Subcutaneous abdominal adipose tissue (tissue), 5 donors: ENCODE results near the gene ZBTB7B.
A peak's percentile ranks its signal among the peaks of the same experiment; 100 is the strongest.

ENCODE experiments used
- H3K27ac ChIP-seq: one replicate; pipeline ENCODE4 v1.7.0; 2013; ENCODE audit warnings: low read depth, mild to moderate bottlenecking, inconsistent platforms, low read length, moderate library complexity
- H3K27me3 ChIP-seq, 5 donors: one replicate each; pipeline ENCODE4 v1.7.0; 2013; ENCODE audit warnings: low read length in 5 of 5, inconsistent platforms in 1 of 5; ENCODE audit not compliant: control insufficient read depth in 5 of 5, insufficient read depth in 4 of 5
- H3K36me3 ChIP-seq, 5 donors: one replicate each; pipeline ENCODE4 v1.7.0; 2013; ENCODE audit warnings: low read length in 5 of 5; ENCODE audit not compliant: control insufficient read depth in 5 of 5, insufficient read depth in 5 of 5
- H3K4me1 ChIP-seq, 5 donors: one replicate each; pipeline ENCODE4 v1.7.0; 2013; ENCODE audit warnings: low read length in 5 of 5, mild to moderate bottlenecking in 3 of 5, moderate library complexity in 1 of 5; ENCODE audit not compliant: control insufficient read depth in 5 of 5, insufficient read depth in 5 of 5
- H3K4me3 ChIP-seq, 5 donors: one replicate each; pipeline ENCODE4 v1.7.0; 2013; ENCODE audit warnings: low read length in 5 of 5, low read depth in 1 of 5
- H3K9ac ChIP-seq, 5 donors: one replicate each; pipeline ENCODE4 v1.7.0; 2013; ENCODE audit warnings: low read length in 5 of 5, mild to moderate bottlenecking in 4 of 5, moderate library complexity in 3 of 5
- H3K9me3 ChIP-seq, 5 donors: one replicate each; pipeline ENCODE4 v1.7.0; 2013; ENCODE audit warnings: low read length in 5 of 5; ENCODE audit not compliant: control insufficient read depth in 5 of 5
- donor health status: healthy.
- donor health status: healthy.
- donor health status: healthy.
- donor health status: healthy.
- donor health status: healthy.

ZBTB7B gene

GRCh38 chr1:155044812-155045657 is 42.4 kb downstream of the ZBTB7B start:
- peak overlapping the region in 1 of 5 donors; percentile 11 for H3K9ac ChIP-seq
- H3K27ac ChIP-seq = no peak overlapping the region
- H3K4me1 ChIP-seq = peaks cover 10 to 26% (median 16%) of the 10 kb centered on the region in 5 donors

GRCh38 chr1:155048449-155049334 is 46.1 kb downstream of the ZBTB7B start:
- Histone ChIP-seq H3K4me1 (peaks cover 19 to 57% (median 49%) of the 10 kb centered on the region in 5 donors), H3K36me3 (peaks cover 0 to 4% (median under 1%) of the 10 kb centered on the region in 5 donors), H3K9ac (peak overlapping the region in 1 of 5 donors; percentile 21), H3K27ac (no peak overlapping the region), H3K9me3 (no peaks in the 10 kb centered on the region), H3K27me3 (no peaks in the 10 kb centered on the region), H3K4me3 (no peak overlapping the region)

More at GRCh38 chr1:155044812-155045657, 42.4 kb downstream of the ZBTB7B start:
- Histone ChIP-seq H3K36me3 (no peaks in the 10 kb centered on the region), H3K4me3 (no peak overlapping the region), H3K9me3 (no peaks in the 10 kb centered on the region), H3K27me3 (no peaks in the 10 kb centered on the region)

GRCh38 chr1:155049651-155050559 is 47.3 kb downstream of the ZBTB7B start:
- Histone ChIP-seq H3K9ac (peak overlapping the region; percentile 25 to 80 (median 73)), H3K27me3 (no peaks in the 10 kb centered on the region), H3K36me3 (peaks cover 0 to 16% (median 10%) of the 10 kb centered on the region in 5 donors), H3K9me3 (no peaks in the 10 kb centered on the region), H3K4me1 (peaks cover 16 to 51% (median 50%) of the 10 kb centered on the region in 5 donors), H3K4me3 (peak overlapping the region; percentile 16 to 85 (median 77)), H3K27ac (peak overlapping the region; percentile 86)

- Histone ChIP-seq H3K27me3 (no peaks in the 10 kb centered on the region), H3K4me3 (peak within 1 kb of the TSS; percentile 66 to 87 (median 83)), H3K9me3 (no peaks in the 10 kb centered on the region), H3K9ac (peak within 1 kb of the TSS; percentile 66 to 92 (median 82)), H3K4me1 (peaks cover 13 to 46% (median 46%) of the 10 kb centered on the region in 5 donors), H3K27ac (peak within 1 kb of the TSS; percentile 86), H3K36me3 (peaks cover 0 to 22% (median 15%) of the 10 kb centered on the region in 5 donors)
Measured at GRCh38 chr1:155050560-155051341, 48.1 kb downstream of the ZBTB7B start, which contains the start of gene ADAM15. ADAM15 (plus strand) TSS chr1:155051316; CDS start chr1:155051387, 71 bp downstream.

GRCh38 chr1:155051342-155051776 is 48.8 kb downstream of the ZBTB7B start:
- Histone ChIP-seq H3K27me3 (no peaks in the 10 kb centered on the region), H3K9me3 (no peaks in the 10 kb centered on the region), H3K4me1 (peaks cover 13 to 46% (median 46%) of the 10 kb centered on the region in 5 donors), H3K27ac (peak overlapping the region; percentile 86), H3K4me3 (peak overlapping the region; percentile 66 to 87 (median 83)), H3K36me3 (peaks cover 0 to 28% (median 21%) of the 10 kb centered on the region in 5 donors), H3K9ac (peak overlapping the region; percentile 38 to 92 (median 82))

- H3K4me1 ChIP-seq = peaks cover 13 to 46% (median 46%) of the 10 kb centered on the region in 5 donors
- peak overlapping the region; percentile 86 for H3K27ac ChIP-seq
- H3K9me3 ChIP-seq = no peaks in the 10 kb centered on the region
- peak overlapping the region; percentile 66 to 87 (median 83) for H3K4me3 ChIP-seq
- H3K36me3 ChIP-seq = peaks cover 0 to 33% (median 26%) of the 10 kb centered on the region in 5 donors
- no peaks in the 10 kb centered on the region for H3K27me3 ChIP-seq
- H3K9ac ChIP-seq = peak overlapping the region; percentile 66 to 92 (median 82)
Measured at GRCh38 chr1:155051777-155052398, 49.3 kb downstream of the ZBTB7B start.

GRCh38 chr1:155052439-155053395 is 50.1 kb downstream of the ZBTB7B start:
- no peaks in the 10 kb centered on the region for H3K9me3 ChIP-seq
- H3K27me3 ChIP-seq = no peaks in the 10 kb centered on the region
- H3K9ac ChIP-seq = peak overlapping the region; percentile 66 to 92 (median 82)
- peak overlapping the region; percentile 86 for H3K27ac ChIP-seq
- H3K4me1 ChIP-seq = peaks cover 13 to 46% (median 46%) of the 10 kb centered on the region in 5 donors
- peaks cover 0 to 42% (median 34%) of the 10 kb centered on the region in 5 donors for H3K36me3 ChIP-seq
- peak overlapping the region; percentile 66 to 87 (median 83) for H3K4me3 ChIP-seq
